NCI-H345 (cell line): Measurements from ENCODE around the gene PDPN.

Experiments
- DNase-seq: peaks from one replicate; lab custom pipeline; 2025; lab: John Stamatoyannopoulos, UW

PDPN gene

GRCh38 chr1:13617773-13618172, 34.1 kb downstream of the PDPN start:
- DNase-seq = no peak

GRCh38 chr1:13618483-13618882, 34.9 kb downstream of the PDPN start:
- DNase-seq = no peak

- no peak for DNase-seq
These were observed 36.3 kb downstream of the PDPN start for GRCh38 chr1:13619909-13620308.

- no peak for DNase-seq
These were observed 37.2 kb downstream of the PDPN start for GRCh38 chr1:13620825-13621224.

DNA sequence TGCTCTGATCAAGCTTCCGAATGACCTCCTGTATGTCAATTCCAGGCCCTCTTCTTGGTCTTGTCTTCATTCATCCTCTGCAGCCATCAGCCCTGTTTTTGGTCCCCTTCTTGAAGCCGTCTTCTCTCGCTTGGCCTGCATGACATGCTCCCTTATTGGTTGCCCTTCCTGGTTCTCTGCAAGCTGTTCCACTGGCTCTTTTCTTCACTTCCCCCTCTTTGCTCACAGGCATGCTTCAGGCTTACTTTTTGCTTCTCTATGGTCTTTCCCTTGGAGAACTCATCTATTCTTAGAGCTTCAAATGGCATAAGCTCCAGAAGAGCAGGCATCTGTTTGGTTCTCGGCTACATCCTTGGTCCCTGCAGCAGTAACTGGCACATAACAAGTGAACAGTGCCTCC, 38.8 kb downstream of the PDPN start:
- no peak for DNase-seq

DNA sequence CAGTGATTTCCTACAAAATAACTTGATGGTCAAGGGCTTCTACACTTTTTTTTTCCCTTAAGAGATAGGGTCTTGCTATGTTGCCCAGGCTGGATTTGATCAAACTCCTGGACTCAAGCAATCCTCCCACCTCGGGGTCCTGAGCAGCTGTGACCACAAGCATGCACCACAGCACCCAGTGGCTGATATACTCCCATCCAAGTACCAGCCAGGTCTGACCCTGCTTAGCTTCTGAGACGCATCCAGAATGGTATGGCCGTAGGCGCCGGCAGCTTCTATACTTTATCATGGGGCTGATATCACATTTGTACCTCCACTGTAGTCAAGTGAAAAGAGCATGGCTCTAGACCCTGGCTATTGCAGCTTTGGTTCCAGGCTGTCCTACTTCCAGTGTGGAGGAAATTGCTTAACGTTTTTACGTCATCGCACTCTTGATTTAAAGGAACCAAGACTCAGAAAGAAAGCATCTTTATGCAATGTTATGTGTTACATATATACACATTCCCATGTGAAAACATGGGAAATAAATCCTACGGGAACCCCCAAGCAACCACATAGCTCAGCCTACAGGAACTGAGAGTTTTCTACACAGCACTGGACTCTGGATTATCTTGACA, 39.5 kb downstream of the PDPN start:
- DNase-seq = no peak

DNA sequence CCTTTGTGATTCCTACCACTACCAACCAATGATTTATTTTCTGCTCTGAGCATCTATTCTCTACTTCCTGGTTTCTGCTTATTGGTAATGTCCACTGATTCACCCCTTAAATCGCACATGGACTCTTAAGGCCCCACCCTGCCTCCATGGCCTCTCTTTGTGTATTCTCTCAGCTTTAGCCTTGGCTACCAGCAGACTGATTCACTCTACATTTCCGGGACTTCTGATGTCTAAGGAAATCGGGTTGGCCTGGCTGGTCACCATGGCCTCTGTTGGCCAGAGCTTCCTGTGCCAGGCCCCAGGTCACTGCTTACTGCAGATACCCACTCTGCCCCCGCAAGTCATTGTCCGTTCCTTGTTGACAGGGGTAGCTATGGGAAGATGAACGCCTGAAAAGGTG, 40.9 kb downstream of the PDPN start:
- DNase-seq = no peak

- no peak for DNase-seq
These were observed 43.5 kb downstream of the PDPN start for GRCh38 chr1:13627127-13627526.

DNA sequence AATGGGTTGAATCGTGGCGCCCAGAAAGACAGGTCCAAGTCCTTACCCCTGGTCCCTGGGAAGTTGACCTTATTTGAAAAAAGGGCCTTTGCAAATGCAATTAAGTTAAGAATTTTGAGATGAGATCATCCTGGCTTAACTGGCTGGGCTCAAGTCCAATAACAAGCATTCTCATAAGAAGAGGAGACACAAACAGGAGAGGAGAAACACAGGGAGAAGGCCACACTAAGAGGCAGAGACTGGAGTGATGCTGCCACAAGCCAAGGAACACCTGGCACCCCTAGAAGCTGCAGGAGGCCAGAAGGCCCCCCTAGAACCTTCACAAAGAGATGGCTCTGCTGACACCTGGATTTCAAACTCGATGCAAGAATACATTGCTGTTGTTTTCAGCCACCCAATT, 44.6 kb downstream of the PDPN start:
- DNase-seq = no peak

- no peak for DNase-seq
These were observed 45.1 kb downstream of the PDPN start for GRCh38 chr1:13628711-13629110.

DNA sequence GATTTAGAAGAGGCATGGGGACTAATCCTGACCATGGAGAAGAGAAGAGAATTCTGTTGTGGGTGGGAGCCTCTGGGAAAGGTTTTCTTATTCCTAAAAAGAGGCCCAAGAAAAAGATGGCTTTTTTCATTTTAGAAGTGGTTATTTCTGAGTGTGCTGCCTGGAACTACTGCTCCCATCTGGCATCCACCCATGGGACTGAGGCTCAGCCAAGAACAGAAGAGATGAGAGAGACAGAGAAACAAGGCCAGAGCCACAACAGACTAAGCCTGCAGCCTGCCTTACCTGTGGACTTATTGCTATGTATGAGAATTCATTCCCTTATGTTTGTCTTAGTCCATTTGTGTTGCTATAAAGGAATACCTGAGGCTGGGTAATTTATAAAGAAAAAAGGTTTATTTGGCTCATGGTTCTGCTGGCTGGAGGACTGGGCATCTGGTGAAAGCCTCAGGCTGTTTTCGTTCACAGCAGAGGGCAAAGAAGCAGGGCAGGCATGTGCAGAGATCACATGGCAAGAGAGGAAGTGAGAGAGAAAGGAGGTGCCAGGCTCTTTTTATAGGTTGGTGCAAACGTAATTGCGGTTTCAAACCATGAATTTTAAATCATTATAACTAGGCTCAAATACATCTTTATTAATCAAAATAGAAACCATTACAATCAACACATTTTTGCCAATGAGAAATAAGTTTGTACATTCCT, 58.8 kb downstream of the PDPN start:
- no peak for DNase-seq

- no peak for DNase-seq
These were observed 59.4 kb downstream of the PDPN start for GRCh38 chr1:13643017-13643416.

DNA sequence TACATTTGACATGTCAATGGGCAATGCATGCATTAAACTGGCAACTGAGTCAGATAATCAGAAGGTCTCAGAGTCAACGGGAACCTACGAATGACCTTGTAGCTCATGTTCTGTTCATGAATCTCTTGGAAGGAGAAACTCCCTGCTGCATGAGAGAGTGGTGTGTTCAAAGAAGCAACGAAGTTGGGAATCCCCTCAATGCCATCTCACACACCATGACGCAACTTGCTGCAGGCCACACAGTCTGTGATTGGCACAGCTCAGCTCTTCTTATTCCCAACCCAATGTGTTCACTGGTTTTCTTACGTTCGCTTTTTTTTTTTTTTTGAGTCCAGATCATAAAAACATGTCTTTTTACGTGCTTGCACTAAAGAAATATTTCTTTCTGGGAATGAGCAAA, 62.9 kb downstream of the PDPN start:
- no peak for DNase-seq

- no peak for DNase-seq
These were observed 67.6 kb downstream of the PDPN start for GRCh38 chr1:13651279-13651678.

DNA sequence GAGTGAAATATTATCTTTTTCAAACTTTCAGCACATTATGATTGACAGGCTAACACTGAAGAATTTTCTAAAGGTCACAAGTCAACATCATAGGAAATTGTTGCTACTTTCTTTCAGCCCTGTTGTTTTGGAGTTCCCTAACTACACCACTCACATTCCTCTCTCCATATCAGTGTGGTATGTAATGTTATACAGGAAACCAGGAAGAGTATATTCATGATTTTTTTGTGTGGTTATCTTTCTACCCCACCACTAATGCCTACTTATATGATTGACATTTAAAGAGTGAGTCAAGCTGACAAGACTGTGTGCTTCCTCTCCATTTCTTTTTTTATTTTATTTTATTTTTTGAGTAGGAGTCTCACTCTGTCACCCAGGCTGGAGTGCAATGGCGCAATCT, 68.6 kb downstream of the PDPN start:
- no peak for DNase-seq

DNA sequence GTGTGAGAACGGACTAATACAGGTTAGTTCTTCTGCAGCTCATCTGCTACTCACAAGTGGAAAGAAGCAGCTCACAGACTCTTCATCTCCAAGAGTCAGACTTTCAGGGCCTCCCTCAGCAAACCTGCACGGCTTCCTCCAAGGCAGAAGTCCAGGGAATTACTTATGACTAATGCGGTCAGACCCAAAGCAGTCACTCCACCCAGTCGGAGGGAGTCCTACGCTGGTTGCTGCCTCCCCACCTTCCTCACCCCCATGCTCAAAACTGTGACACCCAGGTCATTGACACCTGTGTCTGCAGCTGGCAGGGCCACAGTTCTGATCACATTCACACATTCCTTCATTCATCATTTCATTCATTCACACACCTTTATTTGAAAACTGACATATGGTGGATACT, 77.9 kb downstream of the PDPN start:
- DNase-seq = no peak

DNA sequence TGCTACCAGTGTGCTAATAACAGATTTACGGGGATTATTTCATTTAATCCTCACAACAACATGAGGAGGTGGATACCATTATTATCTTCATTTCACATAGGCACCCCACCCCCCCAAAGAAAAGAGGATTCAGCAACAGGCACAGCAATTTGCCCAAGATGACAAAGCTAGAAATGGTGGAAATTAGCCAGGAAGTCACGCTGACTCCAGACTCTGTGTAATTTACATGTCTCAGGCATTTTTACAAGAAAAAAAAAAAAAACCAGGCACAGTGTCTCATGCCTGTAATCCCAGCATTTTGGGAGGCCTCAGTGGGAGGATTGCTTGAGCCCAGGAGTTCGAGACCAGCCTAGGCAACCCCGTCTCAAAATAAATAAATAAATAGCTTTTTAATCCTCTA, 78.9 kb downstream of the PDPN start:
- no peak for DNase-seq

GRCh38 chr1:13663969-13664368, 80.3 kb downstream of the PDPN start:
- no peak for DNase-seq

DNA sequence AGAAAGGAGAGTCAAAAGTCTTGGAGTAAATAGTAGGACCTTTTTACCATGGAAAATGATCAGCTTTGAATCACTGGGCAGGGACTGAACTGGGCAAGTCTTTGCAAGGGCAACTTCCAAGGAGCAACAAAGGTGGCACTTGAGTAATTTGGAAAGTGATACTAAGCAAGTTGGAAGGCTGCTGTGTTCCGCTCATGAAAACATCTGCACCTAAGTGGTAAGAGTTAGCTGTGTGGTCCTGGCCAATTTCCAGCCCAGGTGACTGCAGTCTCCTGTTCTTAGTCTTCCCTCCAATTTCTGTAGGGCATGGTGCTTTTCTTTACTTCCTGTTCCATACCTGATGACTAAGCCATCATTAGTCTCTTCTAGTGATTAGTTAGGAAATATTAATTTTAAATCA, 80.8 kb downstream of the PDPN start:
- no peak for DNase-seq

DNA sequence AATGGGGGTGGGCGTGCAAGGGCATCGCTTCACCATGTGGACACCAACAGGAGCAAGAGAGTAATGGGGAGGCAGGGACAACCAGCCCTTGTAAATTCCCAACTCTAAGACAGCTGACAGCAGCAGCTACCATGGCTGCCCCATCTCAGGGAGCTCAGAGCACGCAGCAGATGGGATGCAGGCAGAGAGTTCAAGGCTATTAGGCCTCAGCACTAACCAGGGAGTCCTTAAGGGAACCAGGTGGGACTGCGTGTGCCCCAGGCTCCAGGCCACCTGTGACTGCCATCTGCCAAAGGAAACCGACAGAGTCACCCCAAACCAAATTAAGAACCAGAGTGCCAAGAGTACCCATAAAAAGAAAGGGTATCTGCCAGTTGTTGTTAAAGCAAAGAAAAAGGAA, 82.7 kb downstream of the PDPN start:
- DNase-seq = no peak
